Astrocyte of the cerebellum (primary cell): ENCODE data around the gene FOXO3.

Source experiments
- DNase-seq: peaks from one replicate; pipeline ENCODE4 v3.0.0-alpha.2; 2011; ENCODE audit warnings: low read depth
- H3K4me3 ChIP-seq: 2 replicates; pipeline ENCODE4 v1.5.1; 2011; ENCODE audit warnings: mild to moderate bottlenecking, low read depth, low read length, moderate library complexity
- CTCF ChIP-seq: IDR thresholded peaks from 2 replicates; pipeline ENCODE4 v1.5.1; 2012; ENCODE audit warnings: low read length, low read depth, moderate library complexity, mild to moderate bottlenecking; ENCODE audit errors: missing control alignments
- in situ Hi-C: cut with HindIII; loops from 2 replicates; pipeline ENCODE4 v1.10.0; 2017; ENCODE audit warnings: low sequenced_read_pairs

The FOXO3 gene

GRCh38 chr6:108687921-108688320 lies 127.2 kb downstream of the FOXO3 start:
- in situ Hi-C loops: no loop called here
- DNase-seq: no peak
- TF ChIP-seq CTCF: no peak
- H3K4me3 ChIP-seq: no peak overlapping the region

GRCh38 chr6:108689272-108690161 lies 128.8 kb downstream of the FOXO3 start:
- TF ChIP-seq CTCF: no peak
- DNase-seq: no peak
- H3K4me3 ChIP-seq: no peak overlapping the region

GRCh38 chr6:108690326-108691049 lies 129.8 kb downstream of the FOXO3 start:
- no peak overlapping the region for H3K4me3 ChIP-seq
- in situ Hi-C loops: no loop called here
- no peak for TF ChIP-seq CTCF
- DNase-seq: no peak

More at GRCh38 chr6:108689272-108690161, 128.8 kb downstream of the FOXO3 start:
- in situ Hi-C loops: no loop called here

GRCh38 chr6:108693430-108694154 lies 132.9 kb downstream of the FOXO3 start:
- in situ Hi-C loops: no loop called here
- no peak for DNase-seq
- no peak overlapping the region for H3K4me3 ChIP-seq
- no peak for TF ChIP-seq CTCF

- DNase-seq: no peak
- in situ Hi-C loops: no loop called here
- no peak for TF ChIP-seq CTCF
- H3K4me3 ChIP-seq: no peak overlapping the region
Measured at GRCh38 chr6:108694816-108695215, 134.1 kb downstream of the FOXO3 start.

GRCh38 chr6:108697561-108698161 lies 136.9 kb downstream of the FOXO3 start:
- TF ChIP-seq CTCF: no peak
- DNase-seq: peak; percentile 22
- no peak overlapping the region for H3K4me3 ChIP-seq
- in situ Hi-C loops: no loop called here
